Liver (tissue), 9 donors: ENCODE measurements around the gene ALCAM. TPM values are rescaled to one million over a fixed set of nuclear protein-coding genes. Genes with fewer than 3 reads are reported as not detected.

Experiments used
- DNase-seq: peaks from one replicate; pipeline ENCODE4 v3.0.0-alpha.2; 2017; ENCODE audit warnings: low spot score
- H3K27ac ChIP-seq, 2 donors: one replicate each; pipeline ENCODE4 v1.7.0; 2013; ENCODE audit warnings: inconsistent platforms in 2 of 2, low read length in 2 of 2, control low read depth in 1 of 2, low read depth in 1 of 2, mild to moderate bottlenecking in 1 of 2
- H3K27me3 ChIP-seq, 4 donors: one replicate each; pipeline versions ENCODE4 v1.6.1 to v1.7.0; 2013; ENCODE audit warnings: low read length in 3 of 4, inconsistent platforms in 1 of 4, mild to moderate bottlenecking in 1 of 4, moderate library complexity in 1 of 4; ENCODE audit not compliant: control insufficient read depth in 4 of 4, insufficient read depth in 4 of 4
- H3K36me3 ChIP-seq, 4 donors: one replicate each; pipeline versions ENCODE4 v1.6.1 to v1.7.0; 2013; ENCODE audit warnings: low read length in 3 of 4, mild to moderate bottlenecking in 3 of 4, low read depth in 1 of 4, moderate library complexity in 1 of 4; ENCODE audit not compliant: control insufficient read depth in 4 of 4, insufficient read depth in 3 of 4
- H3K4me1 ChIP-seq, 4 donors: one replicate each; pipeline versions ENCODE4 v1.6.1 to v1.7.0; 2013; ENCODE audit warnings: low read length in 3 of 4, mild to moderate bottlenecking in 3 of 4, moderate library complexity in 1 of 4; ENCODE audit not compliant: control insufficient read depth in 4 of 4, insufficient read depth in 4 of 4
- H3K4me3 ChIP-seq, 3 donors: one replicate each; pipeline versions ENCODE4 v1.6.1 to v1.7.0; 2013; ENCODE audit warnings: low read length in 3 of 3, control low read depth in 1 of 3, low read depth in 1 of 3, mild to moderate bottlenecking in 1 of 3
- H3K9ac ChIP-seq, 2 donors: one replicate each; pipeline ENCODE4 v1.7.0; 2013; ENCODE audit warnings: low read length in 2 of 2, mild to moderate bottlenecking in 2 of 2, moderate library complexity in 2 of 2, control low read depth in 1 of 2, low read depth in 1 of 2
- H3K9me3 ChIP-seq, 4 donors: one replicate each; pipeline versions ENCODE4 v1.6.1 to v1.7.0; 2013; ENCODE audit warnings: low read length in 3 of 4; ENCODE audit not compliant: control insufficient read depth in 4 of 4
- CTCF ChIP-seq: fragments of 150-350 bp; IDR thresholded peaks from 2 replicates; pipeline ENCODE4 v1.5.1; 2017; ENCODE audit warnings: improper control_type of control experiment, low read depth, low read length; ENCODE audit not compliant: missing input control
- EGR1 ChIP-seq, 2 donors: IDR thresholded peaks; 2 replicates each; pipeline ENCODE4 v1.6.1; 2016 to 2018; ENCODE audit warnings: antibody characterized with exemption in 2 of 2, low read depth in 2 of 2
- FOXA1 ChIP-seq: IDR thresholded peaks from 2 replicates; pipeline ENCODE4 v1.6.1; 2016; ENCODE audit warnings: antibody characterized with exemption
- FOXA2 ChIP-seq: IDR thresholded peaks from 2 replicates; pipeline ENCODE4 v1.6.1; 2016; ENCODE audit warnings: antibody characterized with exemption
- GABPA ChIP-seq, 2 donors: IDR thresholded peaks in 1 of 2; conservative IDR thresholded peaks in 1 of 2; 2 replicates each; pipeline ENCODE4 v1.6.1; 2016; ENCODE audit warnings: antibody characterized with exemption in 2 of 2, mild to moderate bottlenecking in 1 of 2, moderate library complexity in 1 of 2
- HNF4A ChIP-seq, 2 donors: conservative IDR thresholded peaks; 2 replicates each; pipeline ENCODE4 v1.6.1; 2016; ENCODE audit warnings: antibody characterized with exemption in 2 of 2, mild to moderate bottlenecking in 2 of 2
- HNF4G ChIP-seq: IDR thresholded peaks from 2 replicates; pipeline ENCODE4 v1.6.1; 2016; ENCODE audit warnings: antibody characterized with exemption
- JUND ChIP-seq, 2 donors: IDR thresholded peaks; 2 replicates each; pipeline ENCODE4 v1.6.1; 2016; ENCODE audit warnings: antibody characterized with exemption in 2 of 2
- NR2F2 ChIP-seq: IDR thresholded peaks from 2 replicates; pipeline ENCODE4 v1.6.1; 2016; ENCODE audit warnings: antibody characterized with exemption
- RAD21 ChIP-seq, 2 donors: IDR thresholded peaks; 2 replicates each; pipeline ENCODE4 v1.6.1; 2016; ENCODE audit warnings: antibody characterized with exemption in 2 of 2, mild to moderate bottlenecking in 2 of 2
- RXRA ChIP-seq, 2 donors: IDR thresholded peaks; 2 replicates each; pipeline ENCODE4 v1.6.1; 2017 to 2018; ENCODE audit warnings: antibody characterized with exemption in 2 of 2, mild to moderate bottlenecking in 1 of 2
- SP1 ChIP-seq: IDR thresholded peaks from 2 replicates; pipeline ENCODE4 v1.6.1; 2018; ENCODE audit warnings: antibody characterized with exemption, mild to moderate bottlenecking
- TAF1 ChIP-seq: conservative IDR thresholded peaks from 2 replicates; pipeline ENCODE4 v1.6.1; 2016; ENCODE audit warnings: antibody characterized with exemption, mild to moderate bottlenecking
- YY1 ChIP-seq: IDR thresholded peaks from 2 replicates; pipeline ENCODE4 v1.6.1; 2016; ENCODE audit warnings: antibody characterized with exemption, mild to moderate bottlenecking
- WGBS: extraction: QIAGEN DNeasy Blood & Tissue Kit; methylation state at CpG from one replicate; pipeline ENCODE4 v1.1.7; 2013; 5-methylcytosine and 5-hydroxymethylcytosine counted together
- polyA plus RNA-seq, 2 donors: library from polyadenylated mRNA; stranded (reverse) in 1 of 2; unstranded in 1 of 2; fragments of 200-250 nt in 1 of 2; fragments of >200 nt in 1 of 2; fragmentation: Nextera tagmentation in 1 of 2; extraction: Ambion mirVana in 1 of 2; gene quantifications; one replicate each; pipeline versions ENCODE4 v1.2.1 to v1.2.3, GENCODE V29; 2013 to 2015
- total RNA-seq, 2 donors: library from RNA; depleted of rRNA; stranded (reverse); fragments of >200 nt; gene quantifications; one replicate each; pipeline ENCODE4 v1.2.3, GENCODE V29; 2014
- TF ChIP-seq, protein P1 (sequence below): IDR thresholded peaks from 2 replicates; pipeline ENCODE4 v1.6.1; 2016; ENCODE audit warnings: antibody characterized with exemption
- TF ChIP-seq, protein P2 (sequence below): IDR thresholded peaks from 2 replicates; pipeline ENCODE4 v1.6.1; 2016; ENCODE audit warnings: antibody characterized with exemption, mild to moderate bottlenecking
- TF ChIP-seq, protein P3 (sequence below): IDR thresholded peaks from 2 replicates; pipeline ENCODE4 v1.6.1; 2016; ENCODE audit warnings: antibody characterized with exemption
- TF ChIP-seq, protein P4 (sequence below): IDR thresholded peaks from 2 replicates; pipeline ENCODE4 v1.6.1; 2016; ENCODE audit warnings: antibody characterized with exemption
- donor health status: healthy.
- donor health status: healthy.
- donor health status: healthy.
- donor health status: healthy.
- donor health status: healthy.

The ALCAM gene
- total and polyA plus RNA-seq, 4 donors = 14.2 to 62.0 (median 32.3) TPM

DNA sequence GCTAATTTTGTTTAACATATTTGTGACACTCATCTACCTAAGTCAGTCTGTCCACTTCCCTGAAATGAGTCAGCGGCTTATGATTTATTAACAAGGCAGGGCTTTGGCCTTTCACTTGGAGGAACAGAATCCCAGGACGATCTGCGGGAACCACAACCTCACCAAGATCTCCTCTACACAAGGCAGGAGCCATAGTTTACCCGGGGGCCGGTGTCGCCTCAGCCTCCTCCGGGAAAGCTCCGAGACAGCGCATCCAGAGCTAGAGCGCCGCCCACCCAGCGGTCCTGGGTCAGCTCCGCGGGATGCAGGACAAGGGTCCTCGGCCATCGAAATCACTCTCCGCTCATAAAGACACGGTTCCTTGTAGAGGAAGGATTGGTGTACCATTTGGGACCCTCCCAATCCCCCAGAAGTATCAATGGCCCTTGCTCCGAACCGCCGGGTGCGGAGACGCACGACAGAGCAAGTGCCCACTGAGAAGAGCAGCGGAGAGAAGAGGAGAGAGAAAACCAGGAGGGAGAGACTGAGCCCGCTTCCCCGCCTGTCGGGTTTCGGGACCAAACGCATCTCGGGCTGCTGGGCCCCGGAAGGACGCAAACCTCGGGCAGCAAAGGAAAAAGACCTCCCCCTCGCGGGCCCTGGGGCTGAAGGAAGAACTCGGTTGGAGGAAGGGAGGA lies 13.1 kb upstream of the ALCAM start:
- H3K27me3 ChIP-seq = no peaks in the 10 kb centered on the region
- H3K9ac ChIP-seq = no peak overlapping the region
- WGBS = 52% methylated on average over 37 of the region's 37 CpGs
- no peak for DNase-seq
- TF ChIP-seq TAF1 (no peak), SP1 (no peak), YY1 (no peak), GABPA (IDR thresholded peaks at IDR 0.05 in 1 of 2, conservative IDR thresholded peaks at IDR 0.05 in 1 of 2) (no peak), FOXA2 (no peak), FOXA1 (no peak), RXRA (IDR thresholded peaks at IDR 0.05) (no peak)
- TF ChIP-seq, protein P1, sequence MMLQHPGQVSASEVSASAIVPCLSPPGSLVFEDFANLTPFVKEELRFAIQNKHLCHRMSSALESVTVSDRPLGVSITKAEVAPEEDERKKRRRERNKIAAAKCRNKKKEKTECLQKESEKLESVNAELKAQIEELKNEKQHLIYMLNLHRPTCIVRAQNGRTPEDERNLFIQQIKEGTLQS = no peak
- no peaks in the 10 kb centered on the region for H3K4me1 ChIP-seq
- H3K36me3 ChIP-seq = no peaks in the 10 kb centered on the region
- peak overlapping the region in 1 of 3 donors; percentile 16 for H3K4me3 ChIP-seq
- H3K9me3 ChIP-seq = no peaks in the 10 kb centered on the region
- H3K27ac ChIP-seq = no peak overlapping the region

- no peak overlapping the region for H3K27ac ChIP-seq
Measured at GRCh38 chr3:105354429-105354828, 12.3 kb upstream of the ALCAM start.

DNA sequence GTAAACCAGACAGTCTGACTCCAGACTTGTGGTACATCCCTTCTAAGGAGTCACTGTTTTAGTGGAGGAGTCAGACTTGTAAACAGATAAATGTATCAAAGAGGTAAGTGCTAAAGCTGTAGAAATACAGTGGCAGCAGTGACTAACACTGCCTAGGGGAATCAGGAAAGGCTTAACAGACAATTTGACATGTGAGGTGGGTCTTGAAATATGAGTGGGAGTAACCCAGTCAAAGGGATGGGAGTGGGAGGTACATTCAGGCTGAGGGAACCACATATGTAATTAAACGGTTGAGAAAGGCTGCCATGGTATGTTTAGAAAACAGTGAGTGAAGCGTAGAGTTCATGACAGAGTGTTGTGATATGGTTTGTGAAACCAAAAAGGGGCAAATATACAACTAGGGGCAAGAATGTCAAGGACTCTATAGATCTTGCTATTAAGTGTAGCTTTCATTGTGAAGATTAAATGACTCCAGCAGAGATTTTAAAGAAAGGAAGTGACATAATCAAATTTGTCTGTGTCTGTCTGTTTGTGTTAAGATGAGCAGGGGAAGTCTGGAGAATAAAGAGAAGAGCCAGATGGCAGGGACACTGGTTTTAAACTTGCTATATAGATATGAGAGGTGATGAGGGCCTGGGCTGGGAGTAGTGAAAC lies 11.2 kb upstream of the ALCAM start:
- 79% methylated on average over 2 of the region's 2 CpGs for WGBS
- Histone ChIP-seq H3K27ac (no peak overlapping the region), H3K27me3 (no peaks in the 10 kb centered on the region), H3K4me1 (no peaks in the 10 kb centered on the region), H3K9me3 (no peaks in the 10 kb centered on the region), H3K36me3 (no peaks in the 10 kb centered on the region), H3K9ac (no peak overlapping the region), H3K4me3 (no peak overlapping the region)
- DNase-seq = no peak
- TF ChIP-seq RAD21 (IDR thresholded peaks at IDR 0.05) (no peak), EGR1 (IDR thresholded peaks at IDR 0.05; ENCODE audit: low read depth in 2 of 2) (no peak), NR2F2 (no peak), HNF4G (no peak), CTCF (no peak), HNF4A (conservative IDR thresholded peaks at IDR 0.05) (no peak), FOXA2 (no peak), FOXA1 (no peak), YY1 (no peak)
- TF ChIP-seq, protein P2, sequence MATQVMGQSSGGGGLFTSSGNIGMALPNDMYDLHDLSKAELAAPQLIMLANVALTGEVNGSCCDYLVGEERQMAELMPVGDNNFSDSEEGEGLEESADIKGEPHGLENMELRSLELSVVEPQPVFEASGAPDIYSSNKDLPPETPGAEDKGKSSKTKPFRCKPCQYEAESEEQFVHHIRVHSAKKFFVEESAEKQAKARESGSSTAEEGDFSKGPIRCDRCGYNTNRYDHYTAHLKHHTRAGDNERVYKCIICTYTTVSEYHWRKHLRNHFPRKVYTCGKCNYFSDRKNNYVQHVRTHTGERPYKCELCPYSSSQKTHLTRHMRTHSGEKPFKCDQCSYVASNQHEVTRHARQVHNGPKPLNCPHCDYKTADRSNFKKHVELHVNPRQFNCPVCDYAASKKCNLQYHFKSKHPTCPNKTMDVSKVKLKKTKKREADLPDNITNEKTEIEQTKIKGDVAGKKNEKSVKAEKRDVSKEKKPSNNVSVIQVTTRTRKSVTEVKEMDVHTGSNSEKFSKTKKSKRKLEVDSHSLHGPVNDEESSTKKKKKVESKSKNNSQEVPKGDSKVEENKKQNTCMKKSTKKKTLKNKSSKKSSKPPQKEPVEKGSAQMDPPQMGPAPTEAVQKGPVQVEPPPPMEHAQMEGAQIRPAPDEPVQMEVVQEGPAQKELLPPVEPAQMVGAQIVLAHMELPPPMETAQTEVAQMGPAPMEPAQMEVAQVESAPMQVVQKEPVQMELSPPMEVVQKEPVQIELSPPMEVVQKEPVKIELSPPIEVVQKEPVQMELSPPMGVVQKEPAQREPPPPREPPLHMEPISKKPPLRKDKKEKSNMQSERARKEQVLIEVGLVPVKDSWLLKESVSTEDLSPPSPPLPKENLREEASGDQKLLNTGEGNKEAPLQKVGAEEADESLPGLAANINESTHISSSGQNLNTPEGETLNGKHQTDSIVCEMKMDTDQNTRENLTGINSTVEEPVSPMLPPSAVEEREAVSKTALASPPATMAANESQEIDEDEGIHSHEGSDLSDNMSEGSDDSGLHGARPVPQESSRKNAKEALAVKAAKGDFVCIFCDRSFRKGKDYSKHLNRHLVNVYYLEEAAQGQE = no peak

More at GRCh38 chr3:105354429-105354828, 12.3 kb upstream of the ALCAM start:
- 86% methylated on average over 3 of the region's 3 CpGs for WGBS
- H3K27me3 ChIP-seq = no peaks in the 10 kb centered on the region
- no peaks in the 10 kb centered on the region for H3K4me1 ChIP-seq
- no peaks in the 10 kb centered on the region for H3K9me3 ChIP-seq
- H3K9ac ChIP-seq = no peak overlapping the region
- no peaks in the 10 kb centered on the region for H3K36me3 ChIP-seq
- no peak for TF ChIP-seq JUND (IDR thresholded peaks at IDR 0.05)
- TF ChIP-seq, protein P3, sequence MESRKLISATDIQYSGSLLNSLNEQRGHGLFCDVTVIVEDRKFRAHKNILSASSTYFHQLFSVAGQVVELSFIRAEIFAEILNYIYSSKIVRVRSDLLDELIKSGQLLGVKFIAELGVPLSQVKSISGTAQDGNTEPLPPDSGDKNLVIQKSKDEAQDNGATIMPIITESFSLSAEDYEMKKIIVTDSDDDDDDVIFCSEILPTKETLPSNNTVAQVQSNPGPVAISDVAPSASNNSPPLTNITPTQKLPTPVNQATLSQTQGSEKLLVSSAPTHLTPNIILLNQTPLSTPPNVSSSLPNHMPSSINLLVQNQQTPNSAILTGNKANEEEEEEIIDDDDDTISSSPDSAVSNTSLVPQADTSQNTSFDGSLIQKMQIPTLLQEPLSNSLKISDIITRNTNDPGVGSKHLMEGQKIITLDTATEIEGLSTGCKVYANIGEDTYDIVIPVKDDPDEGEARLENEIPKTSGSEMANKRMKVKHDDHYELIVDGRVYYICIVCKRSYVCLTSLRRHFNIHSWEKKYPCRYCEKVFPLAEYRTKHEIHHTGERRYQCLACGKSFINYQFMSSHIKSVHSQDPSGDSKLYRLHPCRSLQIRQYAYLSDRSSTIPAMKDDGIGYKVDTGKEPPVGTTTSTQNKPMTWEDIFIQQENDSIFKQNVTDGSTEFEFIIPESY = no peak
- TF ChIP-seq, protein P4, sequence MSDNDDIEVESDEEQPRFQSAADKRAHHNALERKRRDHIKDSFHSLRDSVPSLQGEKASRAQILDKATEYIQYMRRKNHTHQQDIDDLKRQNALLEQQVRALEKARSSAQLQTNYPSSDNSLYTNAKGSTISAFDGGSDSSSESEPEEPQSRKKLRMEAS = no peak
- no peak for TF ChIP-seq TAF1
- DNase-seq = no peak
- no peak overlapping the region for H3K4me3 ChIP-seq
